HG03045 (cell line): Measurements from ENCODE around the gene DDO.

Source experiments
- ATAC-seq: cut with Tn5 transposase; IDR thresholded peaks from one replicate; pipeline ENCODE4 v1.9.1; 2021; ENCODE audit warnings: mild to moderate bottlenecking, moderate library complexity; ENCODE audit not compliant: unreplicated experiment

DDO gene

DNA sequence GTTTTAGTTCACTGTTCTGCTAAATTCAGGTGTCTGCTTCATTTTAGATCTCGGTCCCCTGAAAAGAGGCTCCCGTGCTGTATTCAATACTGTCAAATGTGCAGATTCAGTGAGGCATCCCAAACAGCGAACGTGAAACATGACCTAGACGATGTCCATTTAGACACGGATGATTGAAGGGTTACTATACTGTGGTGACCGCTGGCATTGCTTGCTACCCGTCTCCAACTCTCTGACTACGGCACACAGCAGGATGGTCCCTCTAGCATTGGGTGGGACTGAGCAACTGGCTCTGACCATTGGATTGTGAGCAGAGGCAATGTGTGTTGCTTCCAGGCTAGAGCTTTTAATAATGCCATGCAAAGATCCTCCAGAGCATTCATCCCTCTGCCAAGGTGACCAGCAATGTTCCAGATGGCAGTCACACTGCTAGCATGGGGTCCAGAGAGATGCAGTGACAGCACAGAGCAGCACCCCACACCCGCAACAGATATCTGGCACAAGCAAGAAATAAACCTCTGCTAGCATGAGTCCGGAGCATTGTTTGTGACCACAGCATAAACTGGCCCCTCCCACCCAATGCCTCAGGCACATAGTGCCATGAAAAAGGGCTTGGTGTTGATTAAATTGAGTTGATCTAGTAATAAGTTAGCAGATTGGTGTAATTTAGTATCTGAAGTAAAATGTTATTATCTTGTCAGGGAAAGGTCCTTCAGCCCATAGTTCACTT is 66.2 kb downstream of the DDO start:
- ATAC-seq: no peak

DNA sequence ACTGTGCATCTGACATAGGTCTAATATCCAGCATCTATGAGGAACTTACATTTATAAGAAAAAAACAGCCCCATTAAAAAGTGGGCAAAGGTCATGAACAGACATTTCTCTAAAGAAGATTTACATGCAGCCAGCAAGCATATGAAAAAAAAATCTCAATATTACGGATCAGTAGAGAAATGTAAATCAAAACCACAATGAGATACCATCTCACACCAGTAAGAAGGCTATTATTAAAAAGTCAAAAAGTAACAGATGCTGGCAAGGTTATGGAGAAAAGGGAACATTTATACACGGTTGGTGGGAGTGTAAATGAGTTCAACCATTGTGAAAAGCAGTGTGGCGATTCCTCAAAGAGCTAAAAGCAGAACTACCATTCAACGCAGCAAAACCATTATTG is 70.3 kb downstream of the DDO start:
- no peak for ATAC-seq

DNA sequence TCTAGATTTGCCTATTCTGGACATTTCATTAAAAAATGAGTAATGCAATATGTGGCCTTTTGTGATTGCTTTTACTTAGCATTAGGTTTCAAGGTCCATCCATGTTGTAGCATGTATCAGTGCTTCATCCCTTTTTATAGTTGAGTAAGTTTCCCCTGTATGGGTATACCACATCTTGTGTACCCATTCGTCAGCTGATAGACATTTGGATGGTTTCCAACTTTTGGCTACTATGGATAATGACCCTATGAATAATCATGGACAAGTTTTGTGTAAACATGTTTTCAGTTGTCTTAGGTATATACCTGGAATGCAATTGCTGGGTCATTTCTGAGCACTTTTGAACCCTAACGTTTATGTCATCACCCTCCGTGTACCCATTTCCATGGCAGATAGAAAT is 72.6 kb downstream of the DDO start:
- no peak for ATAC-seq
